ENCODE results near the gene ACO1.

The ACO1 gene

GRCh38 chr9:32423371-32423770, 38.9 kb downstream of the ACO1 start:
- FAIRE-seq: no peak

GRCh38 chr9:32424616-32425015, 40.2 kb downstream of the ACO1 start:
- no peak for FAIRE-seq

GRCh38 chr9:32426278-32426939, 42.0 kb downstream of the ACO1 start:
- no peak for FAIRE-seq

- no peak for FAIRE-seq
Observed at GRCh38 chr9:32427111-32427873, 42.8 kb downstream of the ACO1 start.

- no peak for FAIRE-seq
Observed at GRCh38 chr9:32430720-32431119, 46.3 kb downstream of the ACO1 start.

GRCh38 chr9:32431196-32431595, 46.8 kb downstream of the ACO1 start:
- no peak for FAIRE-seq

GRCh38 chr9:32431940-32432555, 47.6 kb downstream of the ACO1 start:
- no peak for FAIRE-seq

- no peak for FAIRE-seq
Observed at GRCh38 chr9:32434892-32435291, 50.4 kb downstream of the ACO1 start.

- FAIRE-seq: no peak
Observed at GRCh38 chr9:32441678-32442077, 57.2 kb downstream of the ACO1 start.

GRCh38 chr9:32442433-32442832, 58.0 kb downstream of the ACO1 start:
- no peak for FAIRE-seq

GRCh38 chr9:32449969-32450368, 65.5 kb downstream of the ACO1 start:
- no peak for FAIRE-seq

GRCh38 chr9:32454280-32454679, 69.8 kb downstream of the ACO1 start:
- no peak for FAIRE-seq

GRCh38 chr9:32455738-32456137, 71.3 kb downstream of the ACO1 start:
- no peak for FAIRE-seq

GRCh38 chr9:32456564-32456963, 72.1 kb downstream of the ACO1 start:
- FAIRE-seq: no peak

GRCh38 chr9:32463500-32464293, 79.3 kb downstream of the ACO1 start:
- FAIRE-seq: no peak

- FAIRE-seq: no peak
Observed at GRCh38 chr9:32468740-32469139, 84.3 kb downstream of the ACO1 start.

GRCh38 chr9:32472344-32472743, 87.9 kb downstream of the ACO1 start:
- no peak for FAIRE-seq

GRCh38 chr9:32483343-32483742, 98.9 kb downstream of the ACO1 start:
- no peak for FAIRE-seq

GRCh38 chr9:32486839-32487562, 102.6 kb downstream of the ACO1 start:
- FAIRE-seq: no peak

- no peak for FAIRE-seq
Observed at GRCh38 chr9:32487981-32488380, 103.5 kb downstream of the ACO1 start.

- FAIRE-seq: no peak
Observed at GRCh38 chr9:32490601-32491000, 106.2 kb downstream of the ACO1 start.

- no peak for FAIRE-seq
Observed at GRCh38 chr9:32497921-32498320, 113.5 kb downstream of the ACO1 start.

GRCh38 chr9:32500768-32501167, 116.3 kb downstream of the ACO1 start:
- no peak for FAIRE-seq

Measured in G401.6 (cell line).